NT2/D1 (cell line): ENCODE measurements around the gene RPS14.
A peak's percentile ranks its signal among the peaks of the same experiment; 100 is the strongest.

Experiments used
- DNase-seq: peaks from one replicate; pipeline ENCODE4 v3.0.0-alpha.2; 2011; ENCODE audit warnings: low read depth, low spot score
- H3K27me3 ChIP-seq: 2 replicates; pipeline ENCODE4 v1.6.0; 2011; ENCODE audit warnings: mild to moderate bottlenecking; ENCODE audit not compliant: insufficient read length, insufficient read depth
- H3K36me3 ChIP-seq: 2 replicates; pipeline ENCODE4 v1.6.1; 2011; ENCODE audit warnings: mild to moderate bottlenecking, low read length, mixed read lengths; ENCODE audit not compliant: insufficient read depth, insufficient read length
- H3K4me1 ChIP-seq: 2 replicates; pipeline ENCODE4 v1.5.1; 2011; ENCODE audit not compliant: insufficient read depth, insufficient read length
- H3K4me3 ChIP-seq: 2 replicates; pipeline ENCODE4 v1.5.1; 2011; ENCODE audit warnings: low read depth; ENCODE audit not compliant: insufficient read length
- H3K9ac ChIP-seq: 2 replicates; pipeline ENCODE4 v1.6.0; 2011; ENCODE audit warnings: low read depth; ENCODE audit not compliant: insufficient read length
- H3K9me3 ChIP-seq: 2 replicates; pipeline ENCODE4 v1.5.1; 2011; ENCODE audit warnings: mild to moderate bottlenecking, low read length; ENCODE audit not compliant: insufficient read depth
- SUZ12 ChIP-seq: IDR thresholded peaks from 2 replicates; pipeline ENCODE4 v1.6.1; 2011; ENCODE audit not compliant: insufficient read length, insufficient read depth; ENCODE audit errors: extremely low read depth
- YY1 ChIP-seq: IDR thresholded peaks from 2 replicates; pipeline ENCODE4 v1.6.1; 2011; ENCODE audit not compliant: insufficient read length, insufficient read depth
- ZNF274 ChIP-seq: IDR thresholded peaks from 2 replicates; pipeline ENCODE4 v1.6.1; 2011; ENCODE audit warnings: mild to moderate bottlenecking, low read depth, low read length

The RPS14 gene

GRCh38 chr5:150411245-150411979 lies 38.1 kb downstream of the RPS14 start:
- DNase-seq: no peak

DNA sequence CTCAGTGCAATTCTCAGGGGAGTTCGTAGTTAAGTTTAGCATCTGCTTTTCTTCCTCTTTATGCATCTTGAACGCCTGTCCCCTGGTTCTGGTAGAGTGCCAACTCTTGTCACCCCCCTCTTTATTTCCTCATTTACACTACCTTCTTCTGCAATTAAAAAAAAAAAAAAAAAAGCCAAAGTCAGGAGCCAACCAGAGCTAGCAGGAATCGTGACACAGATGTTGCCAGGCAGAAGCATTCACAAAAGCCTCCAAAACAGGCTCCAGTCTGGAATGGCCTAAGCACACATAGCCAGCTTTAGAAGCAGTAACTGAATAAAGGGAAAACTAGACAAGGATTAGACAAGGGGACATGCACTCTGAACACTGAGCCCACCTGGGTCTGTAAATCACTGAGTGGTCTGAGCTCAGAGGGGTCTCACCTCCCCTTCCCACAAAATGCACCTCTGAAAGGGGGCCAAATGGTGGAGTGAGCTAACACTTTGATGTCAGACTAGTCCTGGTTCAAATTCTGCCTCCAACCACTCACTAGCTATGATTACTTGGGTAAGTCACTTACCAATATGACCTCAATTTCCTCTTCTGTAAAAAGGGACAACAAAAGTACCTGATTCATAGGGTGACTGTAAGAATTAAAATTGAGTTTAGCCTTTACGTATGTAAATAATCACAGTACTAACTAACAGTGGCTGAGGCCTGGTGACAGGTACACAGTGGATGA lies 38.9 kb downstream of the RPS14 start:
- no peak for TF ChIP-seq YY1
- TF ChIP-seq SUZ12: no peak
- TF ChIP-seq ZNF274: no peak
- peak overlapping the region; percentile 52 for H3K9ac ChIP-seq
- H3K9me3 ChIP-seq: no peaks in the 10 kb centered on the region
- no peak overlapping the region for H3K4me3 ChIP-seq
- H3K27me3 ChIP-seq: no peaks in the 10 kb centered on the region
- no peaks in the 10 kb centered on the region for H3K36me3 ChIP-seq
- peaks cover 6% of the 10 kb centered on the region for H3K4me1 ChIP-seq
- peak; percentile 36 for DNase-seq

More at GRCh38 chr5:150411245-150411979, 38.1 kb downstream of the RPS14 start:
- Histone ChIP-seq H3K9ac (no peak overlapping the region), H3K27me3 (no peaks in the 10 kb centered on the region), H3K9me3 (no peaks in the 10 kb centered on the region), H3K36me3 (no peaks in the 10 kb centered on the region), H3K4me3 (no peak overlapping the region), H3K4me1 (peaks cover 6% of the 10 kb centered on the region)
- TF ChIP-seq ZNF274 (no peak), SUZ12 (no peak), YY1 (no peak)

GRCh38 chr5:150409638-150410523 lies 39.7 kb downstream of the RPS14 start:
- H3K9me3 ChIP-seq: no peaks in the 10 kb centered on the region
- H3K9ac ChIP-seq: peak overlapping the region; percentile 52
- no peaks in the 10 kb centered on the region for H3K36me3 ChIP-seq
- peaks cover 6% of the 10 kb centered on the region for H3K4me1 ChIP-seq
- TF ChIP-seq YY1 (no peak), ZNF274 (no peak), SUZ12 (no peak)
- H3K27me3 ChIP-seq: no peaks in the 10 kb centered on the region
- H3K4me3 ChIP-seq: peak overlapping the region; percentile 26
- peak; percentile 63 for DNase-seq

DNA sequence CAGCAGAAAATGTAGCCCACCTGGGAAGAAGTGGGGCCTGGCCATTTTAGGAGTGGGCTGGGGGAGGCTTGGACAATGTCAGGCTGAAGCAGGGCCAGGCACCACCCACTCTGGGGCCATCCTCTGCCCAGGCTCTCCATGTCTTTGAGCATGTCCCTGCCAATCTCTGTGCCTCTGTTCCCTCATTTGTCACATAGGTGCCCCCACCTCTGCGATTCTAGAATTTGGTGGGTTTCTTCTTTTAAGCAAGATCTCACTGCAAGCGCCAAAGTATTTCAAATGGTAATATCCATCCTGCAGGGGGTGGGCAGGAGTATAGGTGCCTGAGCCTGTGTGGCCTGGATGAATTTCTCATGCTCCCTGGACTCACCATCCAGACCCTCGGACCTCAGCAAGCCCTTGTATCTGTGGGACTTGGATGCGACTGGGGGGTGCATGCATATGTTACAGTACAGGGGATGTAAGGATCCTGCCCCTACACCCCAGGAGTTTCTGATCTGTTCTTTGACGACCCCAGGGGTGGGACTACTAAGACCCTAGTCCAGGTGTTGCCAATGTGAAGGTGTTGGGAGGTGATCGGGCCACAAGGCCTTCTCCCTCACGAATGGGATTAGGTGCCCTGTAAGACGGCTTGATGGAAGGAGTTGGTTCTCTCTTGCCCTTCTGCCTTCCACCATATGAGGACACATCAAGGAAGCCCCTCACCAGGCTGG lies 41.2 kb downstream of the RPS14 start:
- no peak overlapping the region for H3K4me3 ChIP-seq
- H3K9ac ChIP-seq: no peak overlapping the region
- H3K4me1 ChIP-seq: peaks cover 6% of the 10 kb centered on the region
- H3K27me3 ChIP-seq: no peaks in the 10 kb centered on the region
- TF ChIP-seq SUZ12: no peak
- TF ChIP-seq YY1: no peak
- no peak for TF ChIP-seq ZNF274
- DNase-seq: no peak
- no peaks in the 10 kb centered on the region for H3K9me3 ChIP-seq
- H3K36me3 ChIP-seq: peaks cover under 1% of the 10 kb centered on the region

DNA sequence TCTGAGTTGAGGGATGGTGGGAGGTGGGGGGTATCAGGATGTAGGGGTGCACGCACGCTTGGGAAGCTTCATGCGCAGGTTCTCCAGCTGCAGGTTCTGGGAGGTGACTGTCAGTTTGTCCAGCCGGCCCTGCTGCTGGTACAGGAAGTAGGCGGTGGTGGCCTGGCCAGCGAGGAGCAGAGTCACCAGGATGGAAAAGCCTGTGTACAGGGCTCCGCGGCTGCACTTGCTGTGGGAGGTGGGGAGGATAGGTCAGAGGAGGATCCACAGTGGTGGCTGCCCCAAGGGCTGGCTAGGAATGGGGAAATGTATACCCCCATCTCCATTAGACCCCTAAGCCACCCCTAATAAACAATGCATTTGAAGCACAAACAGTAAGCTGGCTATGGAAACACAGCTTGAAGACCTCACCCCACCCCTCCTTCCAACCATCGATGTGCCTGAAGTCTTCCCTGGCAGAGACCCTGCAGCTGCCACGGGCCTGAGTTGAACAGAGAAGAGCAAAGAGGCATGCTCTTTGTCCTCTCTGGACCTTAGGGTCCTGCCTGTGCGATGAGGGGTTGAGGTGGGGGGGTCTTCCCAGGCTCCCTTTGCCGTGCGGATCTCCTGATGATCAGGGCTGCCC lies 42.3 kb downstream of the RPS14 start:
- peaks cover 6% of the 10 kb centered on the region for H3K4me1 ChIP-seq
- no peak overlapping the region for H3K9ac ChIP-seq
- TF ChIP-seq YY1 (no peak), ZNF274 (no peak), SUZ12 (no peak)
- H3K36me3 ChIP-seq: peaks cover 12% of the 10 kb centered on the region
- H3K9me3 ChIP-seq: no peaks in the 10 kb centered on the region
- H3K4me3 ChIP-seq: no peak overlapping the region
- H3K27me3 ChIP-seq: no peaks in the 10 kb centered on the region
- no peak for DNase-seq

DNA sequence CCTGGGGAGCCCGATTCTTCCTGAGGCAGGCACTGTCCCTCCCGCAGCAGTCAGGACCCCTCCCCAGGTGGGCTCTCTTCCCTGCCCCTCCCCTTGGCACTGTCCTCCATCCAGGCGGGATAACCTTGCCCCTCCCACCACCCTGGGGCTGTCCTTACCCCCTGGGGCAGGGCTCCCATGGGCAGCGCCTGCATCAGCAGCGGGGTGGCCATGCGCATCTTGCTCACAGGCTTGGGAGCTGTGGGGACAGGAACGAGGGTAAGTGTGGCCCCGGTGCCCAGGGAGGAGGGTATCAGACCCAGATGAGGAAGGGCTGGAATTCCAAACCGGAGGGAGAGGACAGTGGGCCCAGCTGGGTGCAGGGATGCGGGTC lies 42.8 kb downstream of the RPS14 start:
- Histone ChIP-seq H3K4me3 (no peak overlapping the region), H3K9ac (no peak overlapping the region), H3K9me3 (no peaks in the 10 kb centered on the region), H3K27me3 (no peaks in the 10 kb centered on the region), H3K4me1 (peaks cover 6% of the 10 kb centered on the region), H3K36me3 (peaks cover 17% of the 10 kb centered on the region)
- DNase-seq: no peak
- TF ChIP-seq YY1 (no peak), ZNF274 (no peak), SUZ12 (no peak)
